Endothelial cell of umbilical vein (primary cell): ENCODE measurements around the gene BAD.

Source experiments
- MYC ChIP-seq: IDR thresholded peaks from one replicate; pipeline ENCODE4 v1.6.1; 2011; ENCODE audit warnings: mild to moderate bottlenecking, low read depth, low read length
- POLR2A ChIP-seq: IDR thresholded peaks from 2 replicates; pipeline ENCODE4 v1.6.1; 2012; ENCODE audit warnings: low read depth, mild to moderate bottlenecking, control low read depth, low read length

DNA sequence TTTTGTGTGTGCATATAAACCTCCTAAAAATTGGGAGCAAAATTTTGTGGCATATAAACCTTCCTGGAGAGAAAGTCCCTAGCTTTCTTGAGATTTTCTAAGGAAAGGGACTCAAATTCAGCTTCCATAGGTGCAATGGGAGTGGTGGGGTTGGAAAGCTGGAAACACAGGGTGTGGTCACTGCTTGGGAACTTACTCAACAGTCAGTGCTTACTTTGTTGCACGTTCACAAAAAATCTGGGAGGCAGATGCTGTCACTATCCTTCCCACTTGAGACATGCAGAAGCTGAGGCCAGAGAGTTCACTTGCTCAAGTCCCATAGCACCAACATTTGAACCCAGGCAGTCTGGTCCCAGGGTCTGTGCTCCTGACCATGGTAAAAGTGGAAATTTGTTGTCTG is 11.8 kb upstream of the BAD start:
- TF ChIP-seq POLR2A (no peak), MYC (no peak)
